D721Med (cell line): ENCODE measurements around the gene ZNF652.
"Not testable (repeated sequence)": the region's sequence is repeated elsewhere in the genome, so short reads cannot be mapped to it uniquely, and the experiment has no call there.

ENCODE experiments used
- DNase-seq: peaks from one replicate; pipeline ENCODE4 v3.0.0; 2011; ENCODE audit warnings: low spot score; ENCODE audit not compliant: insufficient read length
- FAIRE-seq: peaks from 2 replicates; lab custom pipeline; 2011; peaks lifted over from hg19 to GRCh38; lab: Jason Lieb, UNC
- CTCF ChIP-seq: IDR thresholded peaks from 2 replicates; pipeline ENCODE4 v1.5.1; 2012; ENCODE audit warnings: mild to moderate bottlenecking, control low read depth; ENCODE audit not compliant: insufficient read depth; ENCODE audit errors: missing control alignments

ZNF652 gene

GRCh38 chr17:49266233-49266632 lies 95.8 kb downstream of the ZNF652 start:
- no peak for TF ChIP-seq CTCF
- FAIRE-seq (no peak), DNase-seq (no peak)

- FAIRE-seq, DNase-seq: not testable (repeated sequence)
Observed at GRCh38 chr17:49261540-49261939, 100.5 kb downstream of the ZNF652 start.

- no peak for DNase-seq
- FAIRE-seq, result no peak
Observed at GRCh38 chr17:49260817-49261291, 101.2 kb downstream of the ZNF652 start.

GRCh38 chr17:49260011-49260816 lies 101.8 kb downstream of the ZNF652 start:
- no peak for TF ChIP-seq CTCF
- DNase-seq, result no peak
- FAIRE-seq, result no peak

More at GRCh38 chr17:49260817-49261291, 101.2 kb downstream of the ZNF652 start:
- TF ChIP-seq CTCF, result no peak

GRCh38 chr17:49259663-49260010 lies 102.4 kb downstream of the ZNF652 start:
- FAIRE-seq, result no peak
- no peak for DNase-seq
- no peak for TF ChIP-seq CTCF

- TF ChIP-seq CTCF, result no peak
- DNase-seq (no peak), FAIRE-seq (no peak)
Observed at GRCh38 chr17:49258394-49258793, 103.7 kb downstream of the ZNF652 start.

- no peak for TF ChIP-seq CTCF
- no peak for FAIRE-seq
- no peak for DNase-seq
Observed at GRCh38 chr17:49255125-49255524, 106.9 kb downstream of the ZNF652 start.
